MM.1S (cell line): Measurements from ENCODE around the gene OR2T11.
"Not testable (repeated sequence)": the region's sequence is repeated elsewhere in the genome, so short reads cannot be mapped to it uniquely, and the experiment has no call there.

ENCODE experiments used
- DNase-seq: peaks from one replicate; pipeline ENCODE4 v3.0.0-alpha.2; 2015
- H2AFZ ChIP-seq: fragments of 300-600 bp; sonication (generic); 2 replicates; pipeline ENCODE4 v1.6.0; 2016; ENCODE audit warnings: antibody characterized with exemption, low read length
- H3F3A ChIP-seq: fragments of 300-600 bp; sonication (generic); 2 replicates; pipeline ENCODE4 v1.6.1; 2016; ENCODE audit warnings: mild to moderate bottlenecking, antibody characterized with exemption, low read length, moderate library complexity, mixed read lengths; ENCODE audit not compliant: insufficient read depth
- H3K27ac ChIP-seq: fragments of 300-600 bp; sonication (generic); 2 replicates; pipeline ENCODE4 v1.5.1; 2016; ENCODE audit warnings: mild to moderate bottlenecking, low read length
- H3K27me3 ChIP-seq: fragments of 300-600 bp; sonication (generic); replicated peaks from 2 replicates; pipeline ENCODE4 v1.6.0; 2016; ENCODE audit warnings: low read length; ENCODE audit not compliant: insufficient read depth
- H3K36me3 ChIP-seq: fragments of 300-600 bp; sonication (generic); replicated peaks from 2 replicates; pipeline ENCODE4 v1.6.1; 2016; ENCODE audit warnings: mild to moderate bottlenecking, low read length, mixed read lengths; ENCODE audit not compliant: insufficient read depth
- H3K4me1 ChIP-seq: fragments of 300-600 bp; sonication (generic); 2 replicates; pipeline ENCODE4 v1.6.1; 2016; ENCODE audit warnings: low read length, mixed read lengths
- H3K4me2 ChIP-seq: fragments of 300-600 bp; sonication (generic); 2 replicates; pipeline ENCODE4 v1.6.0; 2016; ENCODE audit warnings: low read depth, low read length
- H3K4me3 ChIP-seq: fragments of 300-600 bp; sonication (generic); 2 replicates; pipeline ENCODE4 v1.5.1; 2016; ENCODE audit warnings: low read length, mixed read lengths
- H3K79me2 ChIP-seq: fragments of 300-600 bp; sonication (generic); 2 replicates; pipeline ENCODE4 v1.6.1; 2016; ENCODE audit warnings: mixed run types, low read length, mixed read lengths
- H3K9ac ChIP-seq: fragments of 300-600 bp; sonication (generic); 2 replicates; pipeline ENCODE4 v1.6.1; 2016; ENCODE audit warnings: low read length, mixed read lengths
- H3K9me2 ChIP-seq: fragments of 300-600 bp; sonication (generic); replicated peaks from 2 replicates; pipeline ENCODE4 v1.6.1; 2016; ENCODE audit warnings: mild to moderate bottlenecking, low read length, mixed read lengths; ENCODE audit not compliant: insufficient read depth
- H3K9me3 ChIP-seq: fragments of 300-600 bp; sonication (generic); replicated peaks from 2 replicates; pipeline ENCODE4 v1.6.1; 2016; ENCODE audit warnings: mild to moderate bottlenecking, low read length, mixed read lengths; ENCODE audit not compliant: insufficient read depth
- H4K20me1 ChIP-seq: fragments of 300-600 bp; sonication (generic); 2 replicates; pipeline ENCODE4 v1.6.1; 2016; ENCODE audit warnings: mild to moderate bottlenecking, low read length, moderate library complexity, mixed read lengths; ENCODE audit not compliant: insufficient read depth
- CTCF ChIP-seq: fragments of 300-600 bp; sonication (generic); IDR thresholded peaks from 2 replicates; pipeline ENCODE4 v1.5.1; 2016; ENCODE audit warnings: antibody characterized with exemption, low read length, mixed read lengths
- EZH2 ChIP-seq: fragments of 300-600 bp; sonication (generic); optimal IDR thresholded peaks from 2 replicates; pipeline ENCODE3; 2017; ENCODE audit warnings: low read depth, mild to moderate bottlenecking, antibody characterized with exemption, low read length, mixed read lengths
- EZH2phosphoT487 ChIP-seq: fragments of 300-600 bp; sonication (generic); IDR thresholded peaks from 2 replicates; pipeline ENCODE4 v1.6.1; 2018; ENCODE audit warnings: antibody characterized with exemption, low read length

Gene OR2T11

GRCh38 chr1:248589334-248589733 lies 45.6 kb downstream of the OR2T11 start:
- no peaks in the 10 kb centered on the region for H3F3A ChIP-seq
- no peaks in the 10 kb centered on the region for H3K27me3 ChIP-seq
- H3K4me3 ChIP-seq = no peak overlapping the region
- H3K9me3 ChIP-seq = no peaks in the 10 kb centered on the region
- H3K27ac ChIP-seq = no peak overlapping the region
- H2AFZ ChIP-seq = no peak overlapping the region
- TF ChIP-seq CTCF = no peak
- no peak for TF ChIP-seq EZH2phosphoT487
- TF ChIP-seq EZH2 = no peak
- H3K9me2 ChIP-seq = no peaks in the 10 kb centered on the region
- no peaks in the 10 kb centered on the region for H3K36me3 ChIP-seq
- peak; percentile 6 for DNase-seq
- no peaks in the 10 kb centered on the region for H3K79me2 ChIP-seq
- H4K20me1 ChIP-seq = no peaks in the 10 kb centered on the region
- H3K4me1 ChIP-seq = no peaks in the 10 kb centered on the region
- no peak overlapping the region for H3K9ac ChIP-seq
- no peak overlapping the region for H3K4me2 ChIP-seq

GRCh38 chr1:248585266-248585665 lies 49.6 kb downstream of the OR2T11 start:
- Histone ChIP-seq H2AFZ (no peak overlapping the region), H3K79me2 (no peaks in the 10 kb centered on the region), H3K4me3 (no peak overlapping the region), H3K4me1 (no peaks in the 10 kb centered on the region), H3K9me3 (no peaks in the 10 kb centered on the region), H3K4me2 (no peak overlapping the region), H3K27me3 (no peaks in the 10 kb centered on the region), H4K20me1 (no peaks in the 10 kb centered on the region), H3K27ac (no peak overlapping the region), H3K9ac (no peak overlapping the region), H3K36me3 (no peaks in the 10 kb centered on the region), H3K9me2 (no peaks in the 10 kb centered on the region), H3F3A (no peaks in the 10 kb centered on the region)
- TF ChIP-seq CTCF = no peak
- DNase-seq = no peak

GRCh38 chr1:248576260-248576980 lies 58.5 kb downstream of the OR2T11 start:
- no peak overlapping the region for H2AFZ ChIP-seq
- no peaks in the 10 kb centered on the region for H3K27me3 ChIP-seq
- H3K36me3 ChIP-seq = no peaks in the 10 kb centered on the region
- no peaks in the 10 kb centered on the region for H3K79me2 ChIP-seq
- no peak overlapping the region for H3K4me2 ChIP-seq
- H3K9ac ChIP-seq = no peak overlapping the region
- no peaks in the 10 kb centered on the region for H3K9me2 ChIP-seq
- no peaks in the 10 kb centered on the region for H3K9me3 ChIP-seq
- H3K4me3 ChIP-seq = no peak overlapping the region
- no peak for DNase-seq
- TF ChIP-seq CTCF = no peak
- no peak for TF ChIP-seq EZH2
- TF ChIP-seq EZH2phosphoT487 = no peak
- no peak overlapping the region for H3K27ac ChIP-seq
- no peaks in the 10 kb centered on the region for H3F3A ChIP-seq
- no peaks in the 10 kb centered on the region for H3K4me1 ChIP-seq
- H4K20me1 ChIP-seq = no peaks in the 10 kb centered on the region

DNA sequence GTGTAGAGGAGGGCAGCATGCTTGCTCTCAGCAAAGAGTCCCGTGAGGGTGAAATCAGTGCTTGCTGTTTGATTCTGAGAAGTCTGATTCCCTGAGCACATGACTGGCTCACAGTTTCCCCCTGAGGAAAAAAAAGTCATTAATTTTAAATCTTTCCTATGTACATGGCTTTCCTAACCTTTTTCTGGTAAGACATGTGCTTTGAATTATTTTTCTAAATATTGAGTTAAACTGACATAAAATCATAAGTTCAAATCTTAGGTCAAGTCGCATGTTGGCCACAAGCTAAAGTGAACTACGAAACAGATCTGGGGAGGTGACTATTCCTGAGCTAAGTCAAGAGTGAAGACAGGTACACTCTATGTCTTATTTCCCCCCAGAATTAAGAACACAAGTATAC lies 60.2 kb downstream of the OR2T11 start, which contains the start of gene OR2T34:
Gene OR2T34 (minus strand): TSS at position 101 of the 400 bp plus-strand sequence. CDS start 0 bp downstream, at position 101.
- not testable (repeated sequence) for H3K79me2 ChIP-seq, H3F3A ChIP-seq, H3K4me1 ChIP-seq, H2AFZ ChIP-seq, H3K27me3 ChIP-seq, H3K9me2 ChIP-seq, H3K9ac ChIP-seq, H3K4me2 ChIP-seq, H3K4me3 ChIP-seq, H3K9me3 ChIP-seq, H3K36me3 ChIP-seq, H3K27ac ChIP-seq, DNase-seq, H4K20me1 ChIP-seq

GRCh38 chr1:248573856-248574255 lies 61.0 kb downstream of the OR2T11 start:
- H3K27me3 ChIP-seq, H3F3A ChIP-seq, H3K4me1 ChIP-seq, H3K4me3 ChIP-seq, H3K9ac ChIP-seq, H3K9me3 ChIP-seq, H3K4me2 ChIP-seq, H3K79me2 ChIP-seq, H2AFZ ChIP-seq, DNase-seq, H3K27ac ChIP-seq, H3K36me3 ChIP-seq, H4K20me1 ChIP-seq, H3K9me2 ChIP-seq: not testable (repeated sequence)
